Measurements from ENCODE around the gene TIA1.
"Not testable (repeated sequence)": the region's sequence is repeated elsewhere in the genome, so short reads cannot be mapped to it uniquely, and the experiment has no call there.

The TIA1 gene

GRCh38 chr2:70214365-70214764 is 34.1 kb downstream of the TIA1 start:
- DNase-seq = no peak

GRCh38 chr2:70212298-70212932 is 36.0 kb downstream of the TIA1 start:
- no peak for DNase-seq

- no peak for DNase-seq
Measured at GRCh38 chr2:70211595-70211994, 36.8 kb downstream of the TIA1 start.

- DNase-seq = no peak
Measured at GRCh38 chr2:70204452-70204851, 44.0 kb downstream of the TIA1 start.

- no peak for DNase-seq
Measured at GRCh38 chr2:70203086-70203485, 45.3 kb downstream of the TIA1 start.

- no peak for DNase-seq
Measured at GRCh38 chr2:70202236-70202806, 46.1 kb downstream of the TIA1 start.

GRCh38 chr2:70201831-70202230 is 46.6 kb downstream of the TIA1 start:
- DNase-seq = no peak

- no peak for DNase-seq
Measured at GRCh38 chr2:70201225-70201768, 47.1 kb downstream of the TIA1 start.

- DNase-seq = no peak
Measured at GRCh38 chr2:70199320-70199864, 49.0 kb downstream of the TIA1 start.

GRCh38 chr2:70192516-70192915 is 55.9 kb downstream of the TIA1 start:
- no peak for DNase-seq

GRCh38 chr2:70191244-70191735 is 57.1 kb downstream of the TIA1 start:
- no peak for DNase-seq

GRCh38 chr2:70190418-70191243 is 57.8 kb downstream of the TIA1 start, which contains the start of gene C2orf42:
Gene C2orf42, minus strand, starts transcription at chr2:70191019. Its CDS starts 9,034 bp downstream, at chr2:70181985.
- DNase-seq = peak; percentile 99

- DNase-seq = no peak
Measured at GRCh38 chr2:70188460-70188859, 60.0 kb downstream of the TIA1 start.

- DNase-seq = not testable (repeated sequence)
Measured at GRCh38 chr2:70187170-70187569, 61.3 kb downstream of the TIA1 start.

- DNase-seq = no peak
Measured at GRCh38 chr2:70182689-70183088, 65.7 kb downstream of the TIA1 start.

- no peak for DNase-seq
Measured at GRCh38 chr2:70181363-70181956, 67.0 kb downstream of the TIA1 start.

GRCh38 chr2:70173520-70173919 is 74.9 kb downstream of the TIA1 start:
- DNase-seq = no peak

GRCh38 chr2:70169654-70170245 is 78.7 kb downstream of the TIA1 start:
- DNase-seq = not testable (repeated sequence)

- DNase-seq = no peak
Measured at GRCh38 chr2:70161069-70161534, 87.3 kb downstream of the TIA1 start.

- no peak for DNase-seq
Measured at GRCh38 chr2:70160545-70160944, 87.9 kb downstream of the TIA1 start.

All from NCI-H2171 treated with DMSO at 0.1 percent for 48 hours (cell line).